ENCODE results near the gene PALLD. TPM values are rescaled to one million over a fixed set of nuclear protein-coding genes. Genes with fewer than 3 reads are reported as not detected.

Gene PALLD
- total and polyA plus RNA-seq, 2 of the 8 experiments (the other 6 are each of a cell fraction or from before 2014, with no cell fraction given), result 10.5 to 25.0 TPM

DNA sequence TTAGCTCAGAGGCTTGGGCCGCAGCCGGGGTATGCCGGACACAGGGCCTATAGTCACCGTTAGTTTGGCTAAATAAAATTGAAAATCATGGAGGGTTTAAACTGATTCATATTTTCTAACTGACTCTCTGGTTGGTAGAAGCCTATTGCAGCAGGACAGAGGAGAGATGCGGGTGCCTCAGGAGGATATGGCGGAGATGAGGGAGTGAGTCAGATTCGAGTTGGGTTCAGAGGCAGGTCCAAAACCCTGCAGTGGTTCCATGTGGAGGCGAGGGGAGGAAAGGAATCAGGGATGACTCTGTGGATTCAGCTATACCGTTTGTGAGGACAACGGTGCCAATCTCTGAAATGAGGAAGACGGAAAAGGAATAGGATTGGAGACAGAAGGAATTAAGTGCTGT lies 176.6 kb downstream of the PALLD start:
- 92% methylated on average over 11 of the region's 11 CpGs; no CpG with 5 or more reads in 1 of the 2 experiments for WGBS, 2 experiments (ENCODE audit: extremely low coverage in 1 of 2, insufficient coverage in 1 of 2, insufficient read length in 1 of 2, insufficient replicate concordance in 2 of 2, low coverage in 1 of 2, low lambda C conversion rate in 2 of 2, missing lambda C conversion rate in 1 of 2)
- H3K14ac ChIP-seq (ENCODE audit: insufficient read length), result no peak overlapping the region
- H3K9me3 ChIP-seq (ENCODE audit: insufficient read depth in 2 of 2, low read depth in 1 of 2, low read length in 1 of 2), result no peaks in the 10 kb centered on the region
- TF ChIP-seq EGR1 (IDR thresholded peaks at IDR 0.05; ENCODE audit: borderline replicate concordance, low read depth, low read length) (no peak), GABPA (IDR thresholded peaks at IDR 0.05; ENCODE audit: borderline replicate concordance, insufficient read depth, low read length) (no peak), MAX (IDR thresholded peaks at IDR 0.05) (no peak), KDM1A (IDR thresholded peaks at IDR 0.05; ENCODE audit: borderline replicate concordance, low read length) (no peak), ZNF274 (IDR thresholded peaks at IDR 0.05; ENCODE audit: borderline replicate concordance, extremely low read depth, low read length) (no peak), MAFK (IDR thresholded peaks at IDR 0.05; ENCODE audit: low read depth, low read length) (no peak), JUND (IDR thresholded peaks at IDR 0.05; ENCODE audit: low read length) (no peak), CTBP2 (IDR thresholded peaks at IDR 0.05; ENCODE audit: borderline replicate concordance, insufficient read depth, insufficient read length, low read length) (no peak), SRF (IDR thresholded peaks at IDR 0.05; ENCODE audit: low read depth, low read length) (no peak), KDM4A (IDR thresholded peaks at IDR 0.05; ENCODE audit: low read depth, low read length, severe bottlenecking) (no peak), RNF2 (IDR thresholded peaks at IDR 0.05; ENCODE audit: borderline replicate concordance, low read depth, low read length, missing control alignments, poor library complexity, severe bottlenecking) (no peak)
- TF ChIP-seq, protein P1, sequence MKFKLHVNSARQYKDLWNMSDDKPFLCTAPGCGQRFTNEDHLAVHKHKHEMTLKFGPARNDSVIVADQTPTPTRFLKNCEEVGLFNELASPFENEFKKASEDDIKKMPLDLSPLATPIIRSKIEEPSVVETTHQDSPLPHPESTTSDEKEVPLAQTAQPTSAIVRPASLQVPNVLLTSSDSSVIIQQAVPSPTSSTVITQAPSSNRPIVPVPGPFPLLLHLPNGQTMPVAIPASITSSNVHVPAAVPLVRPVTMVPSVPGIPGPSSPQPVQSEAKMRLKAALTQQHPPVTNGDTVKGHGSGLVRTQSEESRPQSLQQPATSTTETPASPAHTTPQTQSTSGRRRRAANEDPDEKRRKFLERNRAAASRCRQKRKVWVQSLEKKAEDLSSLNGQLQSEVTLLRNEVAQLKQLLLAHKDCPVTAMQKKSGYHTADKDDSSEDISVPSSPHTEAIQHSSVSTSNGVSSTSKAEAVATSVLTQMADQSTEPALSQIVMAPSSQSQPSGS (IDR thresholded peaks at IDR 0.05; ENCODE audit: low read length), result no peak

More for the DNA sequence above, 176.6 kb downstream of the PALLD start:
- Histone ChIP-seq H2BK120ac (replicated peaks; ENCODE audit: low read depth, low read length) (no peak overlapping the region), H3K36me3 (ENCODE audit: control insufficient read depth in 2 of 4, insufficient read depth in 4 of 4, low read length in 3 of 4) (no peaks in the 10 kb centered on the region; a peak in 1 of 8 replicates), H3K18ac (ENCODE audit: extremely low read depth, low read length) (no peak overlapping the region), H3K27me3 (replicated peaks in 1 of 4; ENCODE audit: control insufficient read depth in 3 of 4, extremely low read depth in 1 of 4, insufficient read depth in 3 of 4, low read length in 3 of 4) (no peaks in the 10 kb centered on the region), H3K56ac (replicated peaks; ENCODE audit: insufficient read length, low read depth, low read length) (no peak overlapping the region), H4K8ac (ENCODE audit: extremely low read depth, insufficient read depth, low read length) (no peak overlapping the region; the same call in 1 of the 2 replicates), H3K23me2 (ENCODE audit: low read depth, low read length) (no peaks in the 10 kb centered on the region; the same call in 1 of the 2 replicates), H3K4me1 (replicated peaks in 1 of 4; ENCODE audit: control insufficient read depth in 3 of 4, insufficient read depth in 4 of 4, low read length in 3 of 4) (no peaks in the 10 kb centered on the region), H3K4me2 (ENCODE audit: insufficient read depth in 1 of 2, low read depth in 2 of 2, low read length in 2 of 2) (no peak overlapping the region), H2BK12ac (ENCODE audit: low read depth, low read length) (no peak overlapping the region), H4K5ac (ENCODE audit: insufficient read length, low read depth, low read length) (no peak overlapping the region), H2BK5ac (ENCODE audit: low read depth, low read length) (no peak overlapping the region), H4K91ac (replicated peaks; ENCODE audit: insufficient read length, low read length) (no peak overlapping the region), H3K23ac (ENCODE audit: insufficient read length) (no peak overlapping the region), H4K20me1 (replicated peaks in 1 of 2; ENCODE audit: control insufficient read depth in 1 of 2, insufficient read depth in 2 of 2, low read length in 2 of 2) (no peaks in the 10 kb centered on the region), H3K4ac (replicated peaks; ENCODE audit: insufficient read length, low read depth, low read length) (no peak overlapping the region), H2AK5ac (ENCODE audit: low read depth, low read length) (no peak overlapping the region), H2AFZ (ENCODE audit: low read length) (no peak overlapping the region), H3K4me3 (ENCODE audit: extremely low read depth in 1 of 4, insufficient read depth in 2 of 4, low read depth in 3 of 4, low read length in 4 of 4) (no peak overlapping the region), H2BK20ac (ENCODE audit: low read length) (no peak overlapping the region), H2BK15ac (ENCODE audit: low read length) (no peak overlapping the region), H3K27ac (ENCODE audit: low read depth, low read length) (no peak overlapping the region), H3K79me1 (ENCODE audit: low read depth, low read length) (no peaks in the 10 kb centered on the region), H3K79me2 (ENCODE audit: control insufficient read depth in 1 of 2, insufficient read depth in 2 of 2, low read length in 2 of 2) (no peaks in the 10 kb centered on the region), H3K9ac (replicated peaks in 1 of 4; ENCODE audit: extremely low read depth in 1 of 4, low read depth in 3 of 4, low read length in 3 of 4) (no peak overlapping the region; a peak in 1 of 7 replicates)
- DNase-seq (ENCODE audit: low read depth in 1 of 2, low spot score in 2 of 2), result no peak
- POLR2A ChIA-PET (ENCODE audit: partially characterized antibody), result no interaction called here
- CTCF ChIA-PET (ENCODE audit: partially characterized antibody), result interaction anchor here (0.7 to 2.5 kb wide), 6 partner anchors 35 to 248 kb away, joined by 3 to 9 read pairs (median 4); no protein-coding TSS in a partner anchor
- FAIRE-seq, result no peak

All from H1 (cell line).